Right ventricle myocardium superior (tissue), 1 donor: ENCODE results near the gene LCN15. TPM values are rescaled to one million over a fixed set of nuclear protein-coding genes. Genes with fewer than 3 reads are reported as not detected.
A peak's percentile ranks its signal among the peaks of the same experiment; 100 is the strongest.
"Not testable (repeated sequence)": the region's sequence is repeated elsewhere in the genome, so short reads cannot be mapped to it uniquely, and the experiment has no call there.

Experiments
- ATAC-seq: fragments of 200-7000 bp; cut with Tn5 transposase; one replicate; pipeline ENCODE4 v1.9.1; 2020; ENCODE audit warnings: mild to moderate bottlenecking; ENCODE audit not compliant: poor library complexity
- DNase-seq: peaks from one replicate; pipeline ENCODE4 v3.0.0-alpha.2; 2020
- intact Hi-C: fragments of 100-400 bp; cut with DNase I; formaldehyde crosslinking; loops from one replicate; pipeline ENCODE4 v1.11.2; 2022
- total RNA-seq: library from RNA; stranded (reverse); fragmentation: NEBNext Ultra II Directional; extraction: Animal tissue kit (Norgen Biotek cat#: 25700); gene quantifications from one replicate; pipeline ENCODE4 v1.2.1, GENCODE V29; 2021
- donor health status: DM: no; HTN: yes; CAD: no; lungs with severe emphysema.

The LCN15 gene
- total RNA-seq, 1 donor from 2014 or later: not detected

- ATAC-seq: peak; percentile 53
- DNase-seq: peak; percentile 65
- intact Hi-C loops: not testable (repeated sequence)
Observed at GRCh38 chr9:136760834-136761544, 3.3 kb downstream of the LCN15 start.

GRCh38 chr9:136760424-136760823 is 3.9 kb downstream of the LCN15 start:
- DNase-seq: no peak
- ATAC-seq: no peak

GRCh38 chr9:136759436-136760325 is 4.6 kb downstream of the LCN15 start:
- ATAC-seq: no peak
- intact Hi-C loops: no loop called here
- no peak for DNase-seq

More at GRCh38 chr9:136760424-136760823, 3.9 kb downstream of the LCN15 start:
- intact Hi-C loops: no loop called here

GRCh38 chr9:136759001-136759400 is 5.3 kb downstream of the LCN15 start:
- ATAC-seq: no peak
- intact Hi-C loops: no loop called here
- no peak for DNase-seq

GRCh38 chr9:136757751-136758140 is 6.6 kb downstream of the LCN15 start:
- DNase-seq: no peak
- intact Hi-C loops: no loop called here
- ATAC-seq: no peak

GRCh38 chr9:136757328-136757727 is 7.0 kb downstream of the LCN15 start:
- ATAC-seq: no peak
- intact Hi-C loops: no loop called here
- DNase-seq: no peak

- ATAC-seq: no peak
- no peak for DNase-seq
- intact Hi-C loops: no loop called here
Observed at GRCh38 chr9:136756836-136757235, 7.5 kb downstream of the LCN15 start.

GRCh38 chr9:136756134-136756438 is 8.2 kb downstream of the LCN15 start:
- intact Hi-C loops: no loop called here
- ATAC-seq: no peak

GRCh38 chr9:136755302-136756133 is 8.8 kb downstream of the LCN15 start:
- intact Hi-C loops, DNase-seq, ATAC-seq: not testable (repeated sequence)

More at GRCh38 chr9:136756134-136756438, 8.2 kb downstream of the LCN15 start:
- no peak for DNase-seq

- intact Hi-C loops: no loop called here
- ATAC-seq (no peak), DNase-seq (no peak)
Observed at GRCh38 chr9:136754626-136755301, 9.6 kb downstream of the LCN15 start.

GRCh38 chr9:136754059-136754572 is 10.2 kb downstream of the LCN15 start:
- ATAC-seq (no peak), DNase-seq (no peak)
- intact Hi-C loops: no loop called here

GRCh38 chr9:136753371-136754058 is 10.8 kb downstream of the LCN15 start:
- intact Hi-C loops: no loop called here
- DNase-seq: no peak
- ATAC-seq: no peak

GRCh38 chr9:136751814-136752213 is 12.5 kb downstream of the LCN15 start:
- DNase-seq: no peak
- no peak for ATAC-seq

GRCh38 chr9:136751244-136751643 is 13.1 kb downstream of the LCN15 start:
- DNase-seq (no peak), ATAC-seq (no peak)
- intact Hi-C loops: no loop called here

More at GRCh38 chr9:136751814-136752213, 12.5 kb downstream of the LCN15 start:
- intact Hi-C loops: no loop called here

GRCh38 chr9:136750526-136750925 is 13.8 kb downstream of the LCN15 start:
- ATAC-seq: no peak
- intact Hi-C loops: no loop called here
- DNase-seq: no peak

GRCh38 chr9:136748666-136749611 is 15.4 kb downstream of the LCN15 start:
- intact Hi-C loops: no loop called here
- peak; percentile 80 for DNase-seq
- peak; percentile 75 for ATAC-seq

GRCh38 chr9:136748201-136748600 is 16.1 kb downstream of the LCN15 start, which contains the start of gene LCN6:
Gene LCN6 (minus strand): TSS chr9:136748525. CDS start chr9:136748483, 42 bp downstream.
- ATAC-seq (peak; percentile 5), DNase-seq (no peak)
- intact Hi-C loops: no loop called here
